ENCODE measurements around the gene PSMF1. TPM values are rescaled to one million over a fixed set of nuclear protein-coding genes. Genes with fewer than 3 reads are reported as not detected.

PSMF1 gene
- total RNA-seq, 1 experiment from 2014 or later, result 90.8 TPM

DNA sequence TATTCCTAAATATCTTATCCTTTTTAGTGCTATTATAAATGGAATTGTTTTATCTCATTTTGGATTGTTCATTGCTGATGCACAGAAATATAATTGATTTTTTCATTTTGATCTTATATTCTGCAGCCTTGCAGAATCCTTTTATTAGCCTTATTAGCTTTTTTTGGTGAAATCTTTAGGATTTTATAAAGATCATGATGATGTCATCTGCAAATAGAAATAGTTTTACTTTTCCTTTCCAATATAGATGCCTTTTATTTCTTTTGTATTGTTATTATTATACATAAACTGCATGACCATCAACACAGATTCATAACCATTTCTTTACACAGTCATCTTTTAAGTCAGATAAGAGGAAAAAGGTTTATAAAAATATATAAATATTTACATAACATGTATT, 16.9 kb upstream of the PSMF1 start:
- H3K4me1 ChIP-seq (ENCODE audit: insufficient read depth, low read length), result no peaks in the 10 kb centered on the region
- no peak overlapping the region for H2AFZ ChIP-seq (ENCODE audit: low read length)
- H2BK12ac ChIP-seq (ENCODE audit: insufficient read length, low read depth, low read length), result no peak overlapping the region
- H2BK120ac ChIP-seq (ENCODE audit: low read depth, low read length, poor library complexity, severe bottlenecking), result no peak overlapping the region
- no peaks in the 10 kb centered on the region for H4K20me1 ChIP-seq (ENCODE audit: control insufficient read depth, insufficient read depth, insufficient read length)
- no peak overlapping the region for H4K5ac ChIP-seq (ENCODE audit: insufficient read length, low read depth, low read length)
- no peak overlapping the region for H3K4me3 Mint-ChIP-seq
- H3K23me2 ChIP-seq (ENCODE audit: insufficient read length, low read depth, low read length, poor library complexity, severe bottlenecking), result no peaks in the 10 kb centered on the region
- no peak overlapping the region for H3K4ac ChIP-seq (ENCODE audit: low read depth, low read length)
- H2BK15ac ChIP-seq (ENCODE audit: low read depth, low read length), result no peak overlapping the region
- H3K79me2 ChIP-seq (ENCODE audit: insufficient read depth, low read length), result no peaks in the 10 kb centered on the region
- H3K4me2 ChIP-seq (ENCODE audit: insufficient read depth, insufficient read length, low read length), result no peak overlapping the region
- peaks cover 15 to 21% of the 10 kb centered on the region in 2 experiments; a peak in 4 of 5 replicates for H3K9me3 Mint-ChIP-seq
- H2BK20ac ChIP-seq (ENCODE audit: low read depth, low read length, poor library complexity, severe bottlenecking), result no peak overlapping the region
- H4K8ac ChIP-seq (replicated peaks; ENCODE audit: insufficient read length, low read depth, low read length), result no peak overlapping the region
- H3K4me1 Mint-ChIP-seq, result no peaks in the 10 kb centered on the region
- H3K27me3 Mint-ChIP-seq (ENCODE audit: low read depth), result peaks cover 17% of the 10 kb centered on the region
- H4K91ac ChIP-seq (ENCODE audit: insufficient read length, low read depth, low read length), result no peak overlapping the region
- no peak overlapping the region for H2AK5ac ChIP-seq (ENCODE audit: insufficient read length, low read length)
- H3K9me3 ChIP-seq (ENCODE audit: control insufficient read depth, low read depth, low read length), result no peaks in the 10 kb centered on the region
- no peaks in the 10 kb centered on the region for H3K79me1 ChIP-seq (ENCODE audit: insufficient read depth, low read depth, low read length, poor library complexity, severe bottlenecking)
- no peak overlapping the region for H3T11ph ChIP-seq (ENCODE audit: low read length)
- no peak overlapping the region for H3K27ac ChIP-seq (ENCODE audit: insufficient read length, low read depth, low read length)
- TF ChIP-seq, protein P1, sequence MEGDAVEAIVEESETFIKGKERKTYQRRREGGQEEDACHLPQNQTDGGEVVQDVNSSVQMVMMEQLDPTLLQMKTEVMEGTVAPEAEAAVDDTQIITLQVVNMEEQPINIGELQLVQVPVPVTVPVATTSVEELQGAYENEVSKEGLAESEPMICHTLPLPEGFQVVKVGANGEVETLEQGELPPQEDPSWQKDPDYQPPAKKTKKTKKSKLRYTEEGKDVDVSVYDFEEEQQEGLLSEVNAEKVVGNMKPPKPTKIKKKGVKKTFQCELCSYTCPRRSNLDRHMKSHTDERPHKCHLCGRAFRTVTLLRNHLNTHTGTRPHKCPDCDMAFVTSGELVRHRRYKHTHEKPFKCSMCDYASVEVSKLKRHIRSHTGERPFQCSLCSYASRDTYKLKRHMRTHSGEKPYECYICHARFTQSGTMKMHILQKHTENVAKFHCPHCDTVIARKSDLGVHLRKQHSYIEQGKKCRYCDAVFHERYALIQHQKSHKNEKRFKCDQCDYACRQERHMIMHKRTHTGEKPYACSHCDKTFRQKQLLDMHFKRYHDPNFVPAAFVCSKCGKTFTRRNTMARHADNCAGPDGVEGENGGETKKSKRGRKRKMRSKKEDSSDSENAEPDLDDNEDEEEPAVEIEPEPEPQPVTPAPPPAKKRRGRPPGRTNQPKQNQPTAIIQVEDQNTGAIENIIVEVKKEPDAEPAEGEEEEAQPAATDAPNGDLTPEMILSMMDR (conservative IDR thresholded peaks at IDR 0.05), result no peak
- H3K27ac Mint-ChIP-seq, result no peak overlapping the region
- H3K14ac ChIP-seq (ENCODE audit: insufficient read depth, low read length), result no peak overlapping the region
- H3K18ac ChIP-seq (ENCODE audit: insufficient read length, low read depth, low read length), result no peak overlapping the region
- H3K27me3 ChIP-seq (ENCODE audit: insufficient read depth, low read length), result no peaks in the 10 kb centered on the region
- H3K9ac ChIP-seq (ENCODE audit: extremely low read depth, insufficient read length, low read length), result no peak overlapping the region
- DNase-seq, result no peak
- no peak overlapping the region for H3K23ac ChIP-seq (ENCODE audit: insufficient read length, low read depth, low read length)
- no peak overlapping the region for H3K56ac ChIP-seq (ENCODE audit: insufficient read length, low read depth, low read length)
- no peak overlapping the region for H2BK5ac ChIP-seq (ENCODE audit: insufficient read length, low read length)
- H3K36me3 Mint-ChIP-seq (ENCODE audit: insufficient read depth in 1 of 3, low read depth in 3 of 3), result peaks cover 0 to 2% (median 0%) of the 10 kb centered on the region in 3 experiments; a peak in 1 of 7 replicates
